ENCODE data around the gene SPEG.
A peak's percentile ranks its signal among the peaks of the same experiment; 100 is the strongest.

Gene SPEG

GRCh38 chr2:219517954-219518778, 83.5 kb downstream of the SPEG start:
- no peak for DNase-seq

DNA sequence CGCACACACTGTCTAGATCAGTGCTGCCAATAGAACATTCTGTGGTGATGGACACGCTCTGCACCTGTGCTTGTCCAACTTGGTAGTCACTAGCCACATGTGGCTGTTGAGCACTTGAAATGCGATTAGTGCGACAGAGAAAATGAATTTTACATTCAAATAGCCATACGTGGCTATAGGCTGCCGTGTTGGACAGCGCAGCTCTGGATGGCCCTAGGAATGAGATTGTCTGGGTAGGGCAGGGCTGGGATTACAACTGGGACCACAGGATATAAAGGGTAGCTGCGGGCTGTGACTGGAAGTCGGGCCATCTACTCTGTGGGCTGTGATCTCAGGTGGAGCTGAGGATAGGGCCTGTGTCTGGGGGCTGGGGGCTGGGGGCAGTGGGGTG, 84.9 kb downstream of the SPEG start:
- DNase-seq, result no peak

DNA sequence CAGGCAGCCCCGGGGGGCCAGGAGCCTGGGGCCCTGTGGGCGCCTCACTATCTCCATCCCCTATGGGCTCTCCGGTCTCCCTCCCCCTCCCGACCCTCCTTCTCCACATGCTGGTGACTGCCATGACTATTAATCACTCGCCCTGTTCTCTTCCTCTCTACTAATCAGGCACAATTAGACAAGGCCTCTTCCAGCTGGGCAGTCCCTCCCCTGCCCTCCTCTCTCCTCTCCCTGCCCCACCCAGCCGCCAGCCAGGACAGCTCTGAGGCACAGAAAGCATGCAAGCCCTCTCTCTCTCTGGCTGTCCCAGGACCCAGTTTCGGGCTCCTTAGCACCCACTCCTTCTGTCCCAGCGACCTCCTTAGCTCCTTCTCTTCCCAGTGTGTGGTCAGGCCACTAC, 85.4 kb downstream of the SPEG start:
- DNase-seq, result no peak

GRCh38 chr2:219521066-219521880, 86.6 kb downstream of the SPEG start:
- no peak for DNase-seq

- no peak for DNase-seq
These were observed 87.7 kb downstream of the SPEG start for GRCh38 chr2:219522111-219523030.

- DNase-seq, result no peak
These were observed 88.5 kb downstream of the SPEG start for GRCh38 chr2:219523031-219523671.

DNA sequence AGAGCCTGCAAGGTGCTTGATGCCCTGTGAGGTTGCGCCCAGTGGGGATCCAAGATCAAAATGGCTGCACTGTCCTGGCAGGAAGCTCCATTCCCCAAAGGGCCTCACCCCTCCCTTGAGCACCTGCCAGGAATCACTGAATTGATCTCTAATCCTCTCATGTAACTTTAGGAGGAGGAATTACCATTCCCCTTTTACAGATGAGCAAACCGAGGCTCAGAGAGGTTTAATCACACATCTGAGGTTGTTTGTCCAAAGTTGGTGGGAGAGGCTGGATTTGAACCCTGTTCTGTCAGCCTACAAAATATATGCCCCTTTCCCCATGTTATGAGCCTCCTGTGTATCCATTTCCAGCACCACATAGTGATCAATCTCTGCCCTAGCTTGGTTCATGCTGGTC, 90.2 kb downstream of the SPEG start:
- DNase-seq, result no peak

- DNase-seq, result no peak
These were observed 91.0 kb downstream of the SPEG start for GRCh38 chr2:219525533-219526232.

GRCh38 chr2:219526320-219527075, 91.9 kb downstream of the SPEG start:
- no peak for DNase-seq

GRCh38 chr2:219527076-219527394, 92.4 kb downstream of the SPEG start:
- DNase-seq, result no peak

GRCh38 chr2:219527472-219527871, 92.8 kb downstream of the SPEG start:
- DNase-seq, result no peak

DNA sequence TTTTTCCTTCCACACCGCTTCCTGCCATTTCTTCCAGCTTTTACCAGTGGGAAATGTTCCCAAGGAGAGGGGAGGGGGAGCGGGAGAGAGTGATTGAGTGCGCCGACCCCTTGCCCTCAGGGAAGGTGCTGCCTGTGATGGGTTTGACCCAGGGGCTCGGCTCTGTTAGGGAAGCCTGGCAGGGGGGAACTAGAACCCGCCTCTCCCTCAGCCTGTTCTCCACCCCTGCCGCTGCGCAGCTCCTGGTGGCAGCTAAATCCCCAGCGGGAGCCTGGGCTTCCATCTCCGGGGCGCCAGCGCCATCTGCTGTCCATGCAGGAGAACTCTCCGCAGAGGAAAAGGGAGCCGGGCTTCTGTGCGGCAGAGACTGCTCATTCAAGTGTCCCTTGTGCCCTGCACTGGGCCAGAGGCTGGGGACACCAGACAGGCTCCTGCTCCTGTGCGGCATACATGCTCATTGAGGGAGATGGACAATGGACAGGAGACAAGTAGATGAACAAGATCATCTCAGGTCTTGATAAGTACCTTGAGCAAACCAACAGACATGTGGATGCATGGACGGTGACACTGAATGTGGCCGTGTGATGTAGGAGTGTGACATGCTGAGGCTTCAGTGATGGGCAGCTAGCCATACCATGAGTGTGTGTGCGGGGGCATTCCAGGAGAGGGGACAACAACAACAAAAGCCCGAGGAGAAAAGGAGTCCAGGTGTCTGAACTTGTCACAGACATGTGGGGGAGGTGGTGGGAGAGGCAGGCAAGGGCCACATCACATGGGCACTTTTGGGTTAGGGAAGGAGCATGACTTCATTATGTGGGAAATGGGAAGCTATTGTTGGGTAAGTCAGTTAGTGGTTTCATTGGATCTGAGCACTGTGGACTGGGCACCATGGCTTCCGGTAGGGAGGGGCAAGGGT, 95.7 kb downstream of the SPEG start:
- peak; percentile 90 for DNase-seq

GRCh38 chr2:219531639-219532377, 97.2 kb downstream of the SPEG start:
- no peak for DNase-seq

- DNase-seq, result no peak
These were observed 97.7 kb downstream of the SPEG start for GRCh38 chr2:219532378-219532649.

DNA sequence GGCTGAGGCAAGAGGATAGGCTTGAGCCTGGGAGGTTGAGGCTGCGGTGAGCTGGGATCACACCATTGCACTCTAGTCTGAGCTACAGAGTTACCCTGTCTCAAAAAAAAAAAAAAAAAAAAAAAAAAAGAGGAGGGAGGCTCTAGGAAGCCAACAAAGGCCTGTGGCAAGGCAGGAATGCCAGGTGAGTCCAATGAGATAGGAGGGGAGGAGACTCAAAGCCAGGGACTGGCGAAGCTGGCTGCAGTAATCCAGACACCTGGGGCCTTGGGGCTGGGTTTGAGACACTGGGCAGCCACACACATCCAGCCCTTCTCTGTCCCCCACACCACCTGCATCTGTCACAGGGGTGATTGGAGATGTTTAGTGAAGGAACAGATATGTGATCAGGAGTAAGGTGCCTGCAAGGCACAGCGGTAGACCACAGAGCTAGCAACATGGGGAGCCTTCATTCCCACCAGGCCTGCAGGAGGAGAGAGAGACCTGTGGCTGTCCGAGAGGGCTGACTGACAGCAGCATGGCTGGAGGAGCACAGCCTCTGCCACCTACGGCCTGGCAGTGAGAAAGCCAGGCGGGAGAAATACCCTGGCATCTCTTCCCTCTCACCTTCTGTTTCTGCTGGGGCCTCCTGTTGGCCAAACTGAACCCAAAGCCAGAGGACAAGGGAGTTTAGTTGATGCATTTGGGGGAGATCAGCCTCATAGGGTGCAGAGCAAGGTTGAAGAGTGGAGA, 99.5 kb downstream of the SPEG start:
- DNase-seq, result no peak

GRCh38 chr2:219536425-219536824, 101.8 kb downstream of the SPEG start:
- DNase-seq, result no peak

DNA sequence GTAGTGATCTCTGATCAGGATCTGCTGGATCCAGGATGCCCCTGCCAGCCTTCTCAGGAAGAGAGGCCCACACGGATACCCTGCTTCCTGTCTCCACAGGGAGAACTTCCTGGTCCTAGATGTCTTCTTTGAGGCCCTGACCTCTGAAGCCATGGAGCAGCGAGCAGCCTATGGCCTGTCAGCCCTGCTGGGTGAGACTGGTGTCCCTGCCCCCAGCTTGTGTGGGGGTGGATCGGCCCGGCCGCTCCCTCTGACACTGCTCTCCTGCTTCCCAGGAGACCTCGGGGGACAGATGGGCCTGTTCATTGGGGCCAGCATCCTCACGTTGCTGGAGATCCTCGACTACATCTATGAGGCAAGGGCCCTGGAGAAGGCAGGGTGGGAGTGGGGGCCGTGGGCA, 102.3 kb downstream of the SPEG start:
- no peak for DNase-seq

- no peak for DNase-seq
These were observed 103.2 kb downstream of the SPEG start for GRCh38 chr2:219537657-219538488.
